LNCAP (cell line): ENCODE data around the gene SBNO2.

Source experiments
- CTCF ChIP-seq: fragments of 450-650 bp; IDR thresholded peaks from 2 replicates; pipeline ENCODE4 v1.5.1; 2017; ENCODE audit warnings: mild to moderate bottlenecking

The SBNO2 gene

GRCh38 chr19:1070576-1070930 is 103.5 kb downstream of the SBNO2 start:
- no peak for TF ChIP-seq CTCF

GRCh38 chr19:1069009-1069779 is 104.9 kb downstream of the SBNO2 start:
- no peak for TF ChIP-seq CTCF

- TF ChIP-seq CTCF = no peak
Measured at GRCh38 chr19:1068009-1069001, 105.8 kb downstream of the SBNO2 start.

GRCh38 chr19:1067341-1067957 is 106.6 kb downstream of the SBNO2 start:
- TF ChIP-seq CTCF = no peak

- no peak for TF ChIP-seq CTCF
Measured at GRCh38 chr19:1066748-1067340, 107.2 kb downstream of the SBNO2 start, which contains the start of gene ARHGAP45. Gene ARHGAP45 (plus strand): TSS chr19:1067167. CDS start chr19:1067406, 239 bp downstream.

GRCh38 chr19:1066251-1066747 is 107.8 kb downstream of the SBNO2 start:
- TF ChIP-seq CTCF = no peak

- TF ChIP-seq CTCF = no peak
Measured at GRCh38 chr19:1065606-1066109, 108.4 kb downstream of the SBNO2 start.
